GM12878 (cell line): ENCODE results near the gene SPAG17. TPM values are rescaled to one million over a fixed set of nuclear protein-coding genes. Genes with fewer than 3 reads are reported as not detected.
"Not testable (repeated sequence)": the region's sequence is repeated elsewhere in the genome, so short reads cannot be mapped to it uniquely, and the experiment has no call there.

Experiments used
- ATAC-seq: fragments of 200-7000 bp; cut with Tn5 transposase; 3 replicates; pipeline ENCODE4 v1.9.1; 2020; ENCODE audit warnings: mild to moderate bottlenecking, moderate library complexity
- BruUV-seq: library from RNA; stranded (reverse); fragments of 400-500 nt; replicated peaks from 2 replicates; lab custom pipeline; 2021; lab: Mats Ljungman, UMichigan
- CTCF ChIA-PET: fragments of 300-600 bp; sonication (Branson Sonifier 250); formaldehyde crosslinking; extraction: SDS; loops from one replicate; lab custom pipeline; 2021; ENCODE audit warnings: inconsistent platforms; lab: Yijun Ruan, JAX
- POLR2A ChIA-PET: fragments of 350-600 bp; formaldehyde crosslinking; extraction: SDS; loops from one replicate; lab custom pipeline; 2021; ENCODE audit warnings: inconsistent platforms; lab: Charles Lee
- RAD21 ChIA-PET: fragments of 300-600 bp; sonication (Branson Sonifier 250); formaldehyde crosslinking; loops from one replicate; lab custom pipeline; 2023; ENCODE audit warnings: antibody characterized with exemption; ENCODE audit not compliant: unreplicated experiment; lab: Charles Lee
- SMC1A ChIA-PET: fragments of 300-600 bp; sonication (Branson Sonifier 250); formaldehyde crosslinking; loops from one replicate; lab custom pipeline; 2023; ENCODE audit not compliant: unreplicated experiment, uncharacterized antibody; lab: Charles Lee
- DNase-seq: peaks from one replicate; pipeline ENCODE4 v3.0.0-alpha.2; 2011; ENCODE audit warnings: low read depth, low spot score
- FAIRE-seq: peaks from 3 replicates; lab custom pipeline; 2011; peaks lifted over from hg19 to GRCh38; lab: Jason Lieb, UNC
- H2AFZ ChIP-seq: 2 replicates; pipeline ENCODE4 v1.6.0; 2011; ENCODE audit warnings: low read depth, low read length, control low read depth; ENCODE audit not compliant: control insufficient read depth
- H3K27ac ChIP-seq: 2 replicates; pipeline ENCODE4 v1.5.1; 2011; ENCODE audit warnings: control low read depth; ENCODE audit not compliant: control insufficient read depth, insufficient read depth
- H3K27me3 ChIP-seq, 2 experiments: replicated peaks in 1 of 2; 2 replicates each; pipeline versions ENCODE4 v1.6.0 to v1.6.1; 2011; ENCODE audit warnings: low read length in 1 of 2; ENCODE audit not compliant: control insufficient read depth in 2 of 2, insufficient read depth in 2 of 2
- H3K36me3 ChIP-seq, 2 experiments: 2 replicates each; pipeline ENCODE4 v1.5.1; 2011; ENCODE audit warnings: low read length in 1 of 2; ENCODE audit not compliant: control insufficient read depth in 2 of 2, insufficient read depth in 2 of 2
- H3K4me1 ChIP-seq: 2 replicates; pipeline ENCODE4 v1.6.1; 2011; ENCODE audit warnings: mild to moderate bottlenecking, low read length, moderate library complexity, mixed read lengths; ENCODE audit not compliant: control insufficient read depth, insufficient read depth
- H3K4me2 ChIP-seq: 2 replicates; pipeline ENCODE4 v1.6.0; 2011; ENCODE audit warnings: control low read depth; ENCODE audit not compliant: control insufficient read depth, insufficient read depth
- H3K4me3 ChIP-seq: fragments of 200-600 bp; sonication (generic); 2 replicates; pipeline ENCODE4 v1.5.1; 2016
- H3K79me2 ChIP-seq: 2 replicates; pipeline ENCODE4 v1.6.0; 2011; ENCODE audit warnings: low read length; ENCODE audit not compliant: control insufficient read depth, insufficient read depth
- H3K9ac ChIP-seq: 2 replicates; pipeline ENCODE4 v1.8.0; 2011; ENCODE audit warnings: low read length, control low read depth, mixed read lengths; ENCODE audit not compliant: control insufficient read depth, insufficient read depth
- H3K9me3 ChIP-seq: replicated peaks from 3 replicates; pipeline ENCODE4 v1.5.1; 2011; ENCODE audit warnings: mild to moderate bottlenecking, low read length; ENCODE audit not compliant: control insufficient read depth, insufficient read depth
- H4K20me1 ChIP-seq: 2 replicates; pipeline ENCODE4 v1.6.0; 2011; ENCODE audit not compliant: control insufficient read depth, insufficient read depth
- ZNF24 ChIP-seq: fragments of 450-650 bp; IDR thresholded peaks from 2 replicates; pipeline ENCODE4 v1.6.1; 2017; ENCODE audit warnings: antibody characterized with exemption, mild to moderate bottlenecking
- WGBS: methylation state at CpG from one replicate; pipeline ENCODE4 v1.1.6; 2016; ENCODE audit warnings: low lambda C conversion rate; ENCODE audit not compliant: insufficient replicate concordance, insufficient coverage; ENCODE audit errors: missing lambda C conversion rate; 5-methylcytosine and 5-hydroxymethylcytosine counted together
- in situ Hi-C: fragments of 300-500 bp; cut with MboI; formaldehyde crosslinking; loops from 9 replicates; pipeline ENCODE4 v1.14.3; 2018; ENCODE audit warnings: mixed read lengths
- intact Hi-C: fragments of 100-400 bp; cut with micrococcal nuclease; formaldehyde crosslinking; loops from one replicate; pipeline ENCODE4 v1.14.2; 2022; ENCODE audit not compliant: unreplicated experiment
- polyA plus RNA-seq, 11 experiments: library from polyadenylated mRNA; depleted of rRNA in 4 of 11; unstranded in 6 of 11; stranded (reverse) in 5 of 11; fragments of >200 nt; fragmentation: Nextera tagmentation in 4 of 11; fragmentation: Illumina TruSeq in 1 of 11; extraction: Ambion mirVana in 4 of 11; extraction: Trizol in 1 of 11; gene quantifications; 1 replicate in 1 of 11; 2 replicates in 10 of 11; pipeline versions ENCODE4 v1.2.1 to v1.2.3, GENCODE V29; 2011 to 2016; ENCODE audit warnings: inconsistent platforms in 2 of 11, missing spikeins in 2 of 11, low read depth in 1 of 11
- total RNA-seq, 4 experiments: library from RNA; depleted of rRNA in 3 of 4; stranded (reverse); fragments of >200 nt in 3 of 4; fragmentation: Illumina TruSeq in 1 of 4; extraction: Trizol in 1 of 4; gene quantifications; 2 replicates each; pipeline versions ENCODE4 v1.2.1 to v1.2.3, GENCODE V29; 2013 to 2021
- TF ChIP-seq, protein P1 (sequence below): IDR thresholded peaks from 2 replicates; pipeline ENCODE4 v1.6.1; 2012; ENCODE audit warnings: low read depth, low read length, improper control_type of control experiment

The SPAG17 gene
- total and polyA plus RNA-seq, 10 of the 15 experiments (the other 5 are each of a cell fraction or from before 2014, with no cell fraction given), result 0.02 to 0.16 (median 0.03) TPM; not detected in 7

- no peaks in the 10 kb centered on the region for H3K27me3 ChIP-seq
- intact Hi-C loops (loop anchor here (5.0 kb wide), 1 partner anchor 1731 kb away; no protein-coding TSS in a partner anchor), in situ Hi-C loops (no loop called here)
- ChIA-PET SMC1A (no interaction called here), RAD21 (interaction anchor here (0.7 kb wide), 1 partner anchor 57 kb away, joined by 3 read pairs; no protein-coding TSS in a partner anchor), POLR2A (no interaction called here), CTCF (interaction anchor here (1.0 to 5.1 kb wide), 3 partner anchors 12 to 30 kb away, joined by 3 to 33 read pairs (median 5); no protein-coding TSS in a partner anchor)
- no peak overlapping the region for H3K9ac ChIP-seq
- 96% methylated on average over 3 of the region's 3 CpGs for WGBS
- no peak overlapping the region for H3K27ac ChIP-seq
- ATAC-seq (no peak), DNase-seq (no peak), FAIRE-seq (no peak)
- H3K4me2 ChIP-seq, result no peak overlapping the region
- H4K20me1 ChIP-seq, result no peaks in the 10 kb centered on the region; the same call in 1 of the 2 replicates
- H3K4me1 ChIP-seq, result no peaks in the 10 kb centered on the region
- no peaks in the 10 kb centered on the region for H3K9me3 ChIP-seq
- TF ChIP-seq, protein P1, sequence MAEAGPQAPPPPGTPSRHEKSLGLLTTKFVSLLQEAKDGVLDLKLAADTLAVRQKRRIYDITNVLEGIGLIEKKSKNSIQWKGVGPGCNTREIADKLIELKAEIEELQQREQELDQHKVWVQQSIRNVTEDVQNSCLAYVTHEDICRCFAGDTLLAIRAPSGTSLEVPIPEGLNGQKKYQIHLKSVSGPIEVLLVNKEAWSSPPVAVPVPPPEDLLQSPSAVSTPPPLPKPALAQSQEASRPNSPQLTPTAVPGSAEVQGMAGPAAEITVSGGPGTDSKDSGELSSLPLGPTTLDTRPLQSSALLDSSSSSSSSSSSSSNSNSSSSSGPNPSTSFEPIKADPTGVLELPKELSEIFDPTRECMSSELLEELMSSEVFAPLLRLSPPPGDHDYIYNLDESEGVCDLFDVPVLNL, result no peak
- TF ChIP-seq ZNF24, result peak; percentile 46; the same call in 1 of the 2 replicates
- peaks cover 31% of the 10 kb centered on the region for H3K79me2 ChIP-seq
- H2AFZ ChIP-seq, result no peak overlapping the region
- H3K36me3 ChIP-seq, result no peaks in the 10 kb centered on the region
- H3K4me3 ChIP-seq, result no peak overlapping the region
- BruUV-seq, result no TSS peak
Observed at GRCh38 chr1:117925981-117926380, 259.0 kb downstream of the SPAG17 start.

- H3K27ac ChIP-seq, H3K36me3 ChIP-seq, POLR2A ChIA-PET, H3K79me2 ChIP-seq, intact Hi-C loops, in situ Hi-C loops, H3K9ac ChIP-seq, H4K20me1 ChIP-seq, H3K27me3 ChIP-seq, H2AFZ ChIP-seq, CTCF ChIA-PET, FAIRE-seq, ATAC-seq, RAD21 ChIA-PET, BruUV-seq, H3K4me3 ChIP-seq, H3K4me2 ChIP-seq, SMC1A ChIA-PET, H3K4me1 ChIP-seq, DNase-seq, H3K9me3 ChIP-seq: not testable (repeated sequence)
- 92% methylated on average over 5 of the region's 7 CpGs for WGBS
Observed at GRCh38 chr1:117922717-117923116, 262.3 kb downstream of the SPAG17 start.
